Pancreas (tissue), 10 donors: ENCODE results near the gene PLCB1. TPM values are rescaled to one million over a fixed set of nuclear protein-coding genes. Genes with fewer than 3 reads are reported as not detected.

Experiments
- ATAC-seq, 4 donors: fragments of 200-7000 bp; cut with Tn5 transposase; one replicate each; pipeline versions ENCODE4 v1.8.0 to v1.9.1; 2020; ENCODE audit warnings: mild to moderate bottlenecking in 4 of 4, moderate library complexity in 4 of 4
- DNase-seq, 6 donors: peaks; one replicate each; pipeline ENCODE4 v3.0.0-alpha.2; 2020
- FAIRE-seq: peaks from 2 replicates; lab custom pipeline; 2012; peaks lifted over from hg19 to GRCh38; lab: Jason Lieb, UNC
- H3K27ac ChIP-seq, 4 donors: fragments of 200-600 bp; sonication (generic); 1 replicate in 3 of 4; 2 replicates in 1 of 4; pipeline versions ENCODE4 v1.5.0 to v1.8.0; 2020
- H3K27me3 ChIP-seq, 4 donors: fragments of 200-600 bp; one replicate each; pipeline ENCODE4 v1.8.0; 2021
- H3K36me3 ChIP-seq, 3 donors: fragments of 200-600 bp; sonication (generic) in 1 of 3; one replicate each; pipeline versions ENCODE4 v1.5.0 to v1.8.0; 2020 to 2021
- H3K4me1 ChIP-seq, 3 donors: fragments of 200-600 bp; one replicate each; pipeline ENCODE4 v1.8.0; 2021
- H3K4me3 ChIP-seq, 4 donors: fragments of 200-600 bp; sonication (generic) in 2 of 4; one replicate each; pipeline versions ENCODE4 v1.5.0 to v1.8.0; 2020 to 2021
- H3K9me3 ChIP-seq, 4 donors: fragments of 200-600 bp; one replicate each; pipeline ENCODE4 v1.8.0; 2021
- CTCF ChIP-seq, 4 donors: fragments of 200-600 bp; sonication (generic) in 3 of 4; IDR thresholded peaks; one replicate each; pipeline versions ENCODE4 v1.5.0 to v1.8.0; 2021; ENCODE audit warnings: antibody characterized with exemption in 4 of 4
- WGBS, 2 donors: extraction: QIAGEN DNeasy Blood & Tissue Kit; methylation state at CpG; one replicate each; pipeline ENCODE4 v1.1.7; 2013; 5-methylcytosine and 5-hydroxymethylcytosine counted together
- intact Hi-C, 3 donors: fragments of 100-400 bp; cut with DNase I; formaldehyde crosslinking; loops; one replicate each; pipeline versions ENCODE4 v1.11.1 to v1.14.2; 2022
- polyA plus RNA-seq, 2 donors: library from polyadenylated mRNA; stranded (reverse); fragments of 200-250 nt; gene quantifications; one replicate each; pipeline ENCODE4 v1.2.3, GENCODE V29; 2013
- total RNA-seq, 6 donors: library from RNA; stranded (reverse); fragmentation: NEBNext Ultra II Directional in 4 of 6; extraction: Animal tissue kit (Norgen Biotek cat#: 25700) in 4 of 6; gene quantifications; one replicate each; pipeline versions ENCODE4 v1.2.1 to v1.2.4, GENCODE V29; 2021 to 2023
- donor health status: healthy with polysubstance abuse.
- donor health status: DM: no; HTN: no; CAD: no; lungs with moderate emphysema.
- donor health status: DM: no; HTN: no; CAD: no.
- donor health status: control.
- donor health status: control.
- donor health status: Bipolar disorder and iron deficiency.
- donor health status: DM: yes; HTN: yes; CAD: no.
- donor health status: DM: no; HTN: no; CAD: no.
- donor health status: DM: no; HTN: no; CAD: no.
- donor health status: DM: yes; HTN: yes; CAD: no.

Gene PLCB1
- total and polyA plus RNA-seq, 8 donors = 4.5 to 18.7 (median 13.7) TPM

GRCh38 chr20:8361779-8362178 lies 229.7 kb downstream of the PLCB1 start:
- intact Hi-C loops = no loop called here
- Histone ChIP-seq H3K4me3 (no peak overlapping the region), H3K36me3 (no peaks in the 10 kb centered on the region), H3K9me3 (no peaks in the 10 kb centered on the region), H3K4me1 (peaks cover 0 to 16% (median 5%) of the 10 kb centered on the region in 3 donors), H3K27me3 (no peaks in the 10 kb centered on the region), H3K27ac (no peak overlapping the region)
- DNase-seq (no peak), ATAC-seq (no peak), FAIRE-seq (no peak)
- TF ChIP-seq CTCF (IDR thresholded peaks at IDR 0.05) = no peak

GRCh38 chr20:8362457-8362856 lies 230.4 kb downstream of the PLCB1 start:
- no peaks in the 10 kb centered on the region for H3K27me3 ChIP-seq
- peaks cover 0 to 16% (median 5%) of the 10 kb centered on the region in 3 donors for H3K4me1 ChIP-seq
- ATAC-seq (peak; percentile 53 to 76 (median 69)), FAIRE-seq (no peak), DNase-seq (no peak)
- H3K36me3 ChIP-seq = no peaks in the 10 kb centered on the region
- no peak overlapping the region for H3K27ac ChIP-seq
- intact Hi-C loops = no loop called here
- WGBS, 2 donors = 36 to 40% methylated on average over 3 of the region's 3 CpGs
- TF ChIP-seq CTCF (IDR thresholded peaks at IDR 0.05) = no peak
- no peaks in the 10 kb centered on the region for H3K9me3 ChIP-seq
- no peak overlapping the region for H3K4me3 ChIP-seq

GRCh38 chr20:8363970-8364733 lies 232.1 kb downstream of the PLCB1 start:
- WGBS, 2 donors = 73 to 79% methylated on average over 8 of the region's 8 CpGs
- ATAC-seq = no peak
- no peak overlapping the region for H3K4me3 ChIP-seq
- intact Hi-C loops = no loop called here
- no peak for FAIRE-seq
- no peak for DNase-seq
- H3K36me3 ChIP-seq = no peaks in the 10 kb centered on the region
- no peak overlapping the region for H3K27ac ChIP-seq
- H3K4me1 ChIP-seq = peaks cover 0 to 16% (median 5%) of the 10 kb centered on the region in 3 donors
- H3K27me3 ChIP-seq = no peaks in the 10 kb centered on the region
- TF ChIP-seq CTCF (IDR thresholded peaks at IDR 0.05) = no peak
- H3K9me3 ChIP-seq = no peaks in the 10 kb centered on the region

GRCh38 chr20:8364734-8365078 lies 232.6 kb downstream of the PLCB1 start:
- Histone ChIP-seq H3K4me3 (no peak overlapping the region), H3K36me3 (no peaks in the 10 kb centered on the region), H3K9me3 (no peaks in the 10 kb centered on the region), H3K4me1 (peaks cover 0 to 16% (median 5%) of the 10 kb centered on the region in 3 donors), H3K27me3 (no peaks in the 10 kb centered on the region), H3K27ac (no peak overlapping the region)
- ATAC-seq (no peak), DNase-seq (no peak), FAIRE-seq (no peak)
- TF ChIP-seq CTCF (IDR thresholded peaks at IDR 0.05) = no peak
- WGBS, 2 donors = 60 to 61% methylated on average over 1 of the region's 1 CpG
- intact Hi-C loops = no loop called here

- intact Hi-C loops = no loop called here
- no peak for TF ChIP-seq CTCF (IDR thresholded peaks at IDR 0.05)
- no peak overlapping the region for H3K4me3 ChIP-seq
- H3K27ac ChIP-seq = no peak overlapping the region
- H3K27me3 ChIP-seq = no peaks in the 10 kb centered on the region
- no peak for DNase-seq
- no peaks in the 10 kb centered on the region for H3K36me3 ChIP-seq
- peaks cover 0 to 16% (median 5%) of the 10 kb centered on the region in 3 donors for H3K4me1 ChIP-seq
- no peak for FAIRE-seq
- H3K9me3 ChIP-seq = no peaks in the 10 kb centered on the region
- ATAC-seq = no peak
Measured at GRCh38 chr20:8365634-8366033, 233.6 kb downstream of the PLCB1 start.
